WTC11 (cell line): ENCODE measurements around the gene MRPS27.

Source experiments
- ATF2 ChIP-seq: sonication (generic); formaldehyde crosslinking; IDR thresholded peaks from 2 replicates; pipeline ENCODE4 v1.8.1; 2022; ENCODE audit warnings: low read depth, missing genetic modification reagents, borderline replicate concordance
- CTCF ChIP-seq: fragments of 200-600 bp; IDR thresholded peaks from 2 replicates; pipeline ENCODE4 v1.8.0; 2022; ENCODE audit warnings: antibody characterized with exemption
- FOXK1 ChIP-seq: sonication (generic); formaldehyde crosslinking; IDR thresholded peaks from 2 replicates; pipeline ENCODE4 v1.8.0; 2022; ENCODE audit warnings: mild to moderate bottlenecking, moderate library complexity, missing genetic modification reagents
- HMGXB4 ChIP-seq: sonication (generic); formaldehyde crosslinking; IDR thresholded peaks from 2 replicates; pipeline ENCODE4 v1.8.1; 2023; ENCODE audit warnings: mild to moderate bottlenecking, moderate library complexity, missing genetic modification reagents
- MYBL2 ChIP-seq: sonication (generic); formaldehyde crosslinking; IDR thresholded peaks from 2 replicates; pipeline ENCODE4 v1.8.1; 2023; ENCODE audit warnings: mild to moderate bottlenecking, moderate library complexity, missing genetic modification reagents
- NR2C2 ChIP-seq: sonication (generic); formaldehyde crosslinking; IDR thresholded peaks from 2 replicates; pipeline ENCODE4 v1.8.0; 2022; ENCODE audit warnings: mild to moderate bottlenecking, missing genetic modification reagents

GRCh38 chr5:72237879-72238278, 82.2 kb downstream of the MRPS27 start:
- TF ChIP-seq CTCF (no peak), ATF2 (CRISPR knock-in tag) (no peak), FOXK1 (CRISPR knock-in tag) (no peak), NR2C2 (CRISPR knock-in tag) (no peak), MYBL2 (CRISPR knock-in tag) (no peak), HMGXB4 (CRISPR knock-in tag) (no peak)
